Right lobe of liver (tissue), 4 donors: ENCODE results near the gene SLC17A5.

ENCODE experiments used
- CTCF ChIP-seq, 4 donors: fragments of 200-600 bp in 3 of 4; fragments of 450-650 bp in 1 of 4; IDR thresholded peaks; one replicate each; pipeline versions ENCODE4 v1.5.1 to v1.8.0; 2016 to 2022; ENCODE audit warnings: antibody characterized with exemption in 4 of 4, mild to moderate bottlenecking in 2 of 4
- POLR2A ChIP-seq: fragments of 450-650 bp; IDR thresholded peaks from one replicate; pipeline ENCODE4 v1.6.1; 2017; ENCODE audit warnings: antibody characterized with exemption, mild to moderate bottlenecking
- donor health status: DM: no; HTN: no; CAD: no.
- donor health status: DM: no; HTN: no; CAD: no.
- donor health status: DM: no; HTN: yes; CAD: no.

GRCh38 chr6:73655341-73655917, 1.6 kb upstream of the SLC17A5 start:
- no peak for TF ChIP-seq POLR2A
- TF ChIP-seq CTCF (IDR thresholded peaks at IDR 0.05): no peak
